ENCODE results near the gene TMPRSS4. TPM values are rescaled to one million over a fixed set of nuclear protein-coding genes. Genes with fewer than 3 reads are reported as not detected.

Gene TMPRSS4
- total and polyA plus RNA-seq, 2 of the 13 experiments (the other 11 are each of a cell fraction or from before 2014, with no cell fraction given) = 0.32 TPM; not detected in 1

DNA sequence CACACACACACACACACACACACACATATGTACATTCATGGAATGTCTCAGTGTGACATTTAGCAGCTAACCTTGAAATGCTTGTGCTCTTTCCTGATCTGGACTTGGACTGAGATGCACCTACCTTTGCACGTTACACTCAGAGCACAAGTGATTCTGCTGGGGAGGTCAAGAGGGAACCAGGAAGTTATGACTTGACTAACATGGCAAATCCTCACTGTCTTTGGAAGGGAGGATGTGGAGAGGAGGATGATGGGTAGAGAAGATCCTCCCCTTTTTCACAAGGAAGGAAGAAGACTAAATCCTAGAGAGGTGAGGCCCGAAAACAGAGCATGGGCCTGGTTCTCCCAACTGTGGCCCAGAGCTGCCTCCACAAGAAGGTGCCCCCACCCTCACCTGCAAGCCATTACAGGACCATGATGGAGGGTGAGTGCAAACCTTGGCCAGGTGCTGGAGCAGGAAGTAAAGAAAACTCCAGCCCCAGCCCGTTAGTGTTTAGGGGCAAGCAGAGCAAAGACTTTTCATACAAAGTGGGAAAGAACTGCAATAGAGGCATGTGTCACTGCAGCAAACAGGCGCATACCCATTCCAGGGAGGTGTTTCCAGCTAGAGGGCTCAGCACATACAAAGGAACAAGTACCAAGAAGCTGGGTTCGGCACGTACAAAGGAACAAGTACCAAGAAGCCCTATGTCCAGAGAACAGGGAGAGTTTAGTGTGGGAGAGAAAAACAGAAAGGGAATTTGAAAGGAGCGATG lies 49.4 kb downstream of the TMPRSS4 start (continued):
- TF ChIP-seq SNAPC4 (CRISPR knock-in tag; IDR thresholded peaks at IDR 0.05) (peak; percentile 97), POLR2A (IDR thresholded peaks at IDR 0.05; ENCODE audit: insufficient read depth in 1 of 2, low read depth in 2 of 2, low read length in 2 of 2) (peak in 1 of 2 experiments; percentile 37; a peak in 1 of 4 replicates)

- H3K9ac ChIP-seq (ENCODE audit: insufficient read depth, low read depth, low read length) = no peak overlapping the region
- BruUV-seq (replicated peaks) = no TSS peak
- H3K27ac ChIP-seq (ENCODE audit: extremely low read length, insufficient read depth, low read length) = no peak overlapping the region
- 5% methylated on average over 4 of the region's 4 CpGs for WGBS (ENCODE audit: low lambda C conversion rate)
- in situ Hi-C loops (cut with HindIII; ENCODE audit: extremely low pct_ligation_motif_present, low pct_unique_long_range_greater_than_20kb) (loop anchor here (25.0 kb wide), 1 partner anchor 359 kb away; no protein-coding TSS in a partner anchor), intact Hi-C loops (cut with micrococcal nuclease; ENCODE audit: unreplicated experiment) (no loop called here)
- ATAC-seq (no peak), FAIRE-seq (no peak), DNase-seq (ENCODE audit: low spot score) (no peak)
- no peak overlapping the region for H3K4me3 ChIP-seq (replicated peaks in 1 of 3; ENCODE audit: insufficient read depth in 1 of 3, low read depth in 2 of 3, low read length in 3 of 3)
- no peaks in the 10 kb centered on the region for H3K4me1 ChIP-seq (ENCODE audit: insufficient read depth, low read length)
- H3K4me2 ChIP-seq (ENCODE audit: low read depth, low read length) = no peak overlapping the region
- H3K79me2 ChIP-seq (ENCODE audit: insufficient read depth, low read length) = no peaks in the 10 kb centered on the region
- ChIA-PET POLR2A (no interaction called here), CTCF (ENCODE audit: low intra/inter-chr PET ratio, low total read pairs) (no interaction called here)
- no peaks in the 10 kb centered on the region for H3K9me3 ChIP-seq (ENCODE audit: low read length)
- TF ChIP-seq POLR2A (IDR thresholded peaks at IDR 0.05; ENCODE audit: insufficient read depth in 1 of 2, low read depth in 2 of 2, low read length in 2 of 2) (no peak), ZNF768 (CRISPR knock-in tag; IDR thresholded peaks at IDR 0.05) (no peak), RARA (CRISPR knock-in tag; IDR thresholded peaks at IDR 0.05) (no peak), ZSCAN31 (CRISPR knock-in tag; IDR thresholded peaks at IDR 0.05; ENCODE audit: low read depth) (no peak), TEAD2 (CRISPR knock-in tag; IDR thresholded peaks at IDR 0.05) (no peak), ZNF816 (CRISPR knock-in tag; IDR thresholded peaks at IDR 0.05; ENCODE audit: borderline replicate concordance) (no peak), NCOA1 (CRISPR knock-in tag; IDR thresholded peaks at IDR 0.05) (no peak), FOXM1 (CRISPR knock-in tag; IDR thresholded peaks at IDR 0.05) (no peak), ZKSCAN5 (CRISPR knock-in tag; IDR thresholded peaks at IDR 0.05) (no peak), GMEB2 (CRISPR knock-in tag; IDR thresholded peaks at IDR 0.05; ENCODE audit: low read depth) (no peak)
- TF ChIP-seq, protein P1, sequence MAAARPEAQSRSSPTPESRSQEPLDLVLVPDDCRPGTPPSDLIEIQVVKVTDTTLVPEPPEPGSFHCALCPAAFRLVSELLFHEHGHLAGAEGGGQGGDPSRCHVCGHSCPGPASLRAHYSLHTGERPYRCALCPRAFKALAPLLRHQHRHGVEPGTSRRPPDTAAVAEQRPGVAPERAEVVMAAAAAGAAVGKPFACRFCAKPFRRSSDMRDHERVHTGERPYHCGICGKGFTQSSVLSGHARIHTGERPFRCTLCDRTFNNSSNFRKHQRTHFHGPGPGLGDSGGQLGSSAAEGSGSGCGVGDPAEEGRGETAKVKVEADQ (CRISPR knock-in tag; IDR thresholded peaks at IDR 0.05; ENCODE audit: borderline replicate concordance) = no peak
- TF ChIP-seq, protein P2, sequence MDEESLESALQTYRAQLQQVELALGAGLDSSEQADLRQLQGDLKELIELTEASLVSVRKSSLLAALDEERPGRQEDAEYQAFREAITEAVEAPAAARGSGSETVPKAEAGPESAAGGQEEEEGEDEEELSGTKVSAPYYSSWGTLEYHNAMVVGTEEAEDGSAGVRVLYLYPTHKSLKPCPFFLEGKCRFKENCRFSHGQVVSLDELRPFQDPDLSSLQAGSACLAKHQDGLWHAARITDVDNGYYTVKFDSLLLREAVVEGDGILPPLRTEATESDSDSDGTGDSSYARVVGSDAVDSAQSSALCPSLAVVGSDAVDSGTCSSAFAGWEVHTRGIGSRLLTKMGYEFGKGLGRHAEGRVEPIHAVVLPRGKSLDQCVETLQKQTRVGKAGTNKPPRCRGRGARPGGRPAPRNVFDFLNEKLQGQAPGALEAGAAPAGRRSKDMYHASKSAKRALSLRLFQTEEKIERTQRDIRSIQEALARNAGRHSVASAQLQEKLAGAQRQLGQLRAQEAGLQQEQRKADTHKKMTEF (CRISPR knock-in tag; IDR thresholded peaks at IDR 0.05) = no peak
- H3K36me3 ChIP-seq (replicated peaks in 1 of 2; ENCODE audit: control insufficient read depth in 1 of 2, insufficient read depth in 2 of 2, low read length in 2 of 2) = no peaks in the 10 kb centered on the region
- H4K20me1 ChIP-seq (ENCODE audit: insufficient read depth, low read length) = no peaks in the 10 kb centered on the region
- H3K27me3 ChIP-seq (ENCODE audit: control insufficient read depth in 1 of 2, insufficient read depth in 2 of 2, low read length in 2 of 2) = peaks cover 0 to 32% of the 10 kb centered on the region in 2 experiments; a peak in 4 of 5 replicates
- no peak overlapping the region for H2AFZ ChIP-seq (ENCODE audit: low read length)
Measured at GRCh38 chr11:118128310-118128709, 51.4 kb downstream of the TMPRSS4 start.

Measured in HepG2 (cell line).